SJSA1 (cell line): ENCODE results near the gene PPP1R3G. TPM values are rescaled to one million over a fixed set of nuclear protein-coding genes. Genes with fewer than 3 reads are reported as not detected.

Source experiments
- DNase-seq, 2 experiments: peaks; one replicate each; pipeline ENCODE4 v3.0.0-alpha.2; 2015 to 2020; ENCODE audit warnings: low spot score in 2 of 2, low read depth in 1 of 2
- H3K27ac ChIP-seq: fragments of 250-450 bp; sonication (Bioruptor Pico); 2 replicates; pipeline ENCODE4 v1.5.1; 2020; ENCODE audit warnings: mild to moderate bottlenecking, moderate library complexity
- H3K27me3 ChIP-seq: fragments of 250-450 bp; sonication (Bioruptor Pico); replicated peaks from 2 replicates; pipeline ENCODE4 v1.5.1; 2020; ENCODE audit warnings: mild to moderate bottlenecking, moderate library complexity
- H3K36me3 ChIP-seq: fragments of 250-450 bp; sonication (Bioruptor Pico); 2 replicates; pipeline ENCODE4 v1.5.1; 2020; ENCODE audit warnings: mild to moderate bottlenecking
- H3K4me1 ChIP-seq: fragments of 250-450 bp; sonication (Bioruptor Pico); replicated peaks from 2 replicates; pipeline ENCODE4 v1.6.1; 2021; ENCODE audit warnings: mild to moderate bottlenecking
- H3K4me3 ChIP-seq: fragments of 250-450 bp; sonication (Bioruptor Pico); 2 replicates; pipeline ENCODE4 v1.5.1; 2020; ENCODE audit warnings: mild to moderate bottlenecking
- H3K9me3 ChIP-seq: fragments of 250-450 bp; sonication (Bioruptor Pico); replicated peaks from 2 replicates; pipeline ENCODE4 v1.5.1; 2020; ENCODE audit warnings: mild to moderate bottlenecking
- total RNA-seq: library from RNA; depleted of rRNA; stranded (reverse); fragments of >200 nt; shearing (Covaris generic); gene quantifications from 2 replicates; pipeline ENCODE4 v1.2.3, GENCODE V29; 2014; rRNA removed

PPP1R3G gene
- 0.19 and 0.32 TPM in 2 replicates for total RNA-seq

- peak within 1 kb of the TSS; percentile 38 for H3K4me3 ChIP-seq
- peak; percentile 48 to 55 for DNase-seq
- H3K27me3 ChIP-seq, result peaks cover 40% of the 10 kb centered on the region
- no peak within 1 kb of the TSS for H3K27ac ChIP-seq
- peaks cover 39% of the 10 kb centered on the region for H3K4me1 ChIP-seq
- H3K9me3 ChIP-seq, result no peaks in the 10 kb centered on the region
- no peaks in the 10 kb centered on the region for H3K36me3 ChIP-seq
Measured at GRCh38 chr6:5084781-5085647, at the start of gene PPP1R3G. TSS of gene PPP1R3G (plus strand) at chr6:5085341. CDS start at chr6:5085486, 145 bp downstream.

- DNase-seq, result no peak
- H3K27ac ChIP-seq, result no peak overlapping the region
- H3K4me3 ChIP-seq, result no peak overlapping the region
- no peaks in the 10 kb centered on the region for H3K27me3 ChIP-seq
- H3K36me3 ChIP-seq, result no peaks in the 10 kb centered on the region
- H3K9me3 ChIP-seq, result no peaks in the 10 kb centered on the region
- H3K4me1 ChIP-seq, result no peaks in the 10 kb centered on the region
Measured at GRCh38 chr6:5036269-5036668, 48.9 kb upstream of the PPP1R3G start.

GRCh38 chr6:5041955-5042354, 43.2 kb upstream of the PPP1R3G start:
- DNase-seq, result no peak
- H3K9me3 ChIP-seq, result no peaks in the 10 kb centered on the region

GRCh38 chr6:5042436-5042835, 42.7 kb upstream of the PPP1R3G start:
- Histone ChIP-seq H3K27ac (no peak overlapping the region), H3K4me3 (no peak overlapping the region), H3K4me1 (peaks cover 9% of the 10 kb centered on the region), H3K36me3 (no peaks in the 10 kb centered on the region), H3K9me3 (no peaks in the 10 kb centered on the region), H3K27me3 (no peaks in the 10 kb centered on the region)
- no peak for DNase-seq

More at GRCh38 chr6:5041955-5042354, 43.2 kb upstream of the PPP1R3G start:
- Histone ChIP-seq H3K36me3 (no peaks in the 10 kb centered on the region), H3K27me3 (no peaks in the 10 kb centered on the region), H3K4me3 (no peak overlapping the region), H3K27ac (no peak overlapping the region), H3K4me1 (peaks cover 9% of the 10 kb centered on the region)

- Histone ChIP-seq H3K27me3 (no peaks in the 10 kb centered on the region), H3K36me3 (no peaks in the 10 kb centered on the region), H3K9me3 (no peaks in the 10 kb centered on the region), H3K4me1 (peaks cover 9% of the 10 kb centered on the region), H3K27ac (peak overlapping the region; percentile 47; the same call in 1 of the 2 replicates), H3K4me3 (no peak overlapping the region)
- DNase-seq, result peak in 1 of 2 experiments; percentile 12
Measured at GRCh38 chr6:5044866-5045265, 40.3 kb upstream of the PPP1R3G start.

GRCh38 chr6:5045416-5045815, 39.7 kb upstream of the PPP1R3G start:
- Histone ChIP-seq H3K4me3 (no peak overlapping the region), H3K9me3 (0 out of 2 replicates have a peak, but pooled peaks cover under 1% of the 10 kb centered on the region), H3K36me3 (no peaks in the 10 kb centered on the region), H3K27me3 (no peaks in the 10 kb centered on the region), H3K27ac (peak overlapping the region; percentile 47; the same call in 1 of the 2 replicates), H3K4me1 (peaks cover 9% of the 10 kb centered on the region)
- no peak for DNase-seq

GRCh38 chr6:5046430-5046829, 38.7 kb upstream of the PPP1R3G start:
- no peak for DNase-seq
- no peaks in the 10 kb centered on the region for H3K36me3 ChIP-seq

GRCh38 chr6:5050009-5050408, 35.1 kb upstream of the PPP1R3G start:
- Histone ChIP-seq H3K4me3 (no peak overlapping the region), H3K36me3 (no peaks in the 10 kb centered on the region), H3K9me3 (0 out of 2 replicates have a peak, but pooled peaks cover 9% of the 10 kb centered on the region), H3K27ac (no peak overlapping the region), H3K4me1 (peaks cover 4% of the 10 kb centered on the region), H3K27me3 (no peaks in the 10 kb centered on the region)
- no peak for DNase-seq

More at GRCh38 chr6:5046430-5046829, 38.7 kb upstream of the PPP1R3G start:
- Histone ChIP-seq H3K9me3 (0 out of 2 replicates have a peak, but pooled peaks cover 7% of the 10 kb centered on the region), H3K4me1 (peaks cover 9% of the 10 kb centered on the region), H3K27me3 (no peaks in the 10 kb centered on the region), H3K27ac (no peak overlapping the region), H3K4me3 (no peak overlapping the region)

- no peak for DNase-seq
Measured at GRCh38 chr6:5051394-5051793, 33.7 kb upstream of the PPP1R3G start.

GRCh38 chr6:5053038-5053437, 32.1 kb upstream of the PPP1R3G start:
- Histone ChIP-seq H3K9me3 (0 out of 2 replicates have a peak, but pooled peaks cover 9% of the 10 kb centered on the region), H3K4me3 (no peak overlapping the region), H3K27ac (no peak overlapping the region), H3K36me3 (no peaks in the 10 kb centered on the region), H3K4me1 (no peaks in the 10 kb centered on the region), H3K27me3 (no peaks in the 10 kb centered on the region)
- DNase-seq, result no peak

More at GRCh38 chr6:5051394-5051793, 33.7 kb upstream of the PPP1R3G start:
- H3K4me1 ChIP-seq, result no peaks in the 10 kb centered on the region
- H3K27ac ChIP-seq, result no peak overlapping the region
- H3K36me3 ChIP-seq, result no peaks in the 10 kb centered on the region
- no peaks in the 10 kb centered on the region for H3K27me3 ChIP-seq
- 0 out of 2 replicates have a peak, but pooled peaks cover 9% of the 10 kb centered on the region for H3K9me3 ChIP-seq
- H3K4me3 ChIP-seq, result no peak overlapping the region

GRCh38 chr6:5053864-5054244, 31.3 kb upstream of the PPP1R3G start:
- Histone ChIP-seq H3K27ac (no peak overlapping the region), H3K27me3 (no peaks in the 10 kb centered on the region), H3K9me3 (0 out of 2 replicates have a peak, but pooled peaks cover 9% of the 10 kb centered on the region), H3K36me3 (no peaks in the 10 kb centered on the region), H3K4me3 (no peak overlapping the region), H3K4me1 (no peaks in the 10 kb centered on the region)
- DNase-seq, result no peak

GRCh38 chr6:5054245-5054873, 30.8 kb upstream of the PPP1R3G start:
- H3K4me1 ChIP-seq, result no peaks in the 10 kb centered on the region
- H3K27me3 ChIP-seq, result no peaks in the 10 kb centered on the region
- DNase-seq, result no peak
- no peak overlapping the region for H3K27ac ChIP-seq
- H3K4me3 ChIP-seq, result no peak overlapping the region
- no peaks in the 10 kb centered on the region for H3K36me3 ChIP-seq
- 0 out of 2 replicates have a peak, but pooled peaks cover 9% of the 10 kb centered on the region for H3K9me3 ChIP-seq

- no peak overlapping the region for H3K27ac ChIP-seq
- H3K9me3 ChIP-seq, result 0 out of 2 replicates have a peak, but pooled peaks cover 9% of the 10 kb centered on the region
Measured at GRCh38 chr6:5055118-5055517, 30.0 kb upstream of the PPP1R3G start.

GRCh38 chr6:5058254-5058653, 26.9 kb upstream of the PPP1R3G start:
- Histone ChIP-seq H3K27ac (no peak overlapping the region), H3K36me3 (no peaks in the 10 kb centered on the region), H3K9me3 (no peaks in the 10 kb centered on the region), H3K27me3 (no peaks in the 10 kb centered on the region), H3K4me1 (no peaks in the 10 kb centered on the region), H3K4me3 (no peak overlapping the region)
- no peak for DNase-seq

More at GRCh38 chr6:5055118-5055517, 30.0 kb upstream of the PPP1R3G start:
- Histone ChIP-seq H3K36me3 (no peaks in the 10 kb centered on the region), H3K4me1 (no peaks in the 10 kb centered on the region), H3K4me3 (no peak overlapping the region), H3K27me3 (no peaks in the 10 kb centered on the region)
- DNase-seq, result no peak
